GM12864 (cell line): Measurements from ENCODE around the gene DNAH17.

Experiments used
- DNase-seq: peaks from one replicate; pipeline ENCODE4 v3.0.0-alpha.2; 2011; ENCODE audit warnings: low read depth
- H3K4me3 ChIP-seq: 2 replicates; pipeline ENCODE4 v1.5.1; 2011; ENCODE audit warnings: mild to moderate bottlenecking, low read depth, low read length, control low read depth
- TF ChIP-seq, protein P1 (sequence below): IDR thresholded peaks from 2 replicates; pipeline ENCODE4 v1.5.1; 2011; ENCODE audit warnings: low read depth, mild to moderate bottlenecking, moderate library complexity, low read length, control low read depth, inconsistent platforms; ENCODE audit errors: missing control alignments

The DNAH17 gene

GRCh38 chr17:78459696-78460095, 117.5 kb downstream of the DNAH17 start:
- DNase-seq = no peak
- TF ChIP-seq, protein P1, sequence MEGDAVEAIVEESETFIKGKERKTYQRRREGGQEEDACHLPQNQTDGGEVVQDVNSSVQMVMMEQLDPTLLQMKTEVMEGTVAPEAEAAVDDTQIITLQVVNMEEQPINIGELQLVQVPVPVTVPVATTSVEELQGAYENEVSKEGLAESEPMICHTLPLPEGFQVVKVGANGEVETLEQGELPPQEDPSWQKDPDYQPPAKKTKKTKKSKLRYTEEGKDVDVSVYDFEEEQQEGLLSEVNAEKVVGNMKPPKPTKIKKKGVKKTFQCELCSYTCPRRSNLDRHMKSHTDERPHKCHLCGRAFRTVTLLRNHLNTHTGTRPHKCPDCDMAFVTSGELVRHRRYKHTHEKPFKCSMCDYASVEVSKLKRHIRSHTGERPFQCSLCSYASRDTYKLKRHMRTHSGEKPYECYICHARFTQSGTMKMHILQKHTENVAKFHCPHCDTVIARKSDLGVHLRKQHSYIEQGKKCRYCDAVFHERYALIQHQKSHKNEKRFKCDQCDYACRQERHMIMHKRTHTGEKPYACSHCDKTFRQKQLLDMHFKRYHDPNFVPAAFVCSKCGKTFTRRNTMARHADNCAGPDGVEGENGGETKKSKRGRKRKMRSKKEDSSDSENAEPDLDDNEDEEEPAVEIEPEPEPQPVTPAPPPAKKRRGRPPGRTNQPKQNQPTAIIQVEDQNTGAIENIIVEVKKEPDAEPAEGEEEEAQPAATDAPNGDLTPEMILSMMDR = no peak
- no peak overlapping the region for H3K4me3 ChIP-seq

- DNase-seq = no peak
- TF ChIP-seq, protein P1 = no peak
- no peak overlapping the region for H3K4me3 ChIP-seq
These were observed 118.4 kb downstream of the DNAH17 start for GRCh38 chr17:78458736-78459335.

- TF ChIP-seq, protein P1 = no peak
- no peak overlapping the region for H3K4me3 ChIP-seq
- no peak for DNase-seq
These were observed 119.1 kb downstream of the DNAH17 start for GRCh38 chr17:78458091-78458490.

- no peak for DNase-seq
- no peak overlapping the region for H3K4me3 ChIP-seq
- TF ChIP-seq, protein P1 = no peak
These were observed 122.8 kb downstream of the DNAH17 start for GRCh38 chr17:78454346-78454745.

DNA sequence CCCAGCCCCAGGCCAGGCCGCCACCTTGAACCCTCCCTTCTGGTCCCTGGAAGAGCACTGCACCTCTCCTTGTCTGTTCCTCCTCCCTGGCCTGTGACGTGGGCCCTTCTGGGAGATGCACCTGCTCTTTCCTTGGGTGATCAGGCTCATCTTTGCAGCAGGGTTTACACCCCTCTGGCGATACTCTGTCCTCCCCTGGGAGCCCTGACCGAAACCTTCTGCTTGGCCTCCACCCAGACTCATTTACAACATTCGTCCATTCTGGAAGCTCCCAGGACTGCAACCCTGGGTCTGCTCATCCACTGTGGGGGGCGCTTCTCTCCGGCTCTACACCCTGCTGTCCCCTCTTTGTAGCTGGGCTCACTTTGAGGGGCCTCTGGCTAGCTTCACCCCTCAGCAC, 125.4 kb downstream of the DNAH17 start:
- no peak for DNase-seq
- H3K4me3 ChIP-seq = no peak overlapping the region
- TF ChIP-seq, protein P1 = no peak

DNA sequence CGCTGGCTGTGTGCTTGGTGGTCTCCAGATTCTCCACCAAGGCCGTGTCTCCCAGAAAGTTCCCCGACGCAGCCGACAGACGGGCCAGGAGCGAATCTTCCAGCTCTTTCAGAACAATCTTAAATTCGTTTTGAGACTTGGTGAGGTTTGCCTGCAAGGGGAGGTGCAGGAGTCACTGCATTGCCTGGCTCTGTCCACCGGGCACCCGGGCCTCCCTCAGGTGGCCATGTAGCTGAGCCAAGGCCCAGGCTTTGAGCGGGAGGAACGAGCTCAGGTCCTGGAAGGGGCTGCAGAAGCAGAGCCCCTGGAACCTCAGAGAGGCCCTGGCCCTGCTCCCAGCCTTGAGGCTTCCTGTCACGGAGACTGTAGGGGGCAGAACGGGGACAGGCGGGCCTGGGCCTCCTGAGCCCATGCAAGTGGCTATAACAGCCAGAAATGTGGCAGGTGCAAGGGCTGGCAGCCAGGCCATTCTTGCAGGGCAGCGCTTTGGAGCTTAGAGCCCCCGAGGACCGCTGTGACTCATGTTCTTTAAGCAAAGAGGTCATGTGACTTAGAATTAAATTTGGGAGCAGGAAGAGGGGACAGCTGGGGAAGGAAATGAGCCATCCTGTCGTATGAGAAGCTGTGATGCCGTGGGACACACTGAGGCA, 126.4 kb downstream of the DNAH17 start:
- TF ChIP-seq, protein P1 = no peak
- H3K4me3 ChIP-seq = no peak overlapping the region
- no peak for DNase-seq
